GM12801 (cell line): ENCODE data around the gene KMT5C.

Source experiments
- CTCF ChIP-seq: IDR thresholded peaks from one replicate; pipeline ENCODE4 v1.5.1; 2011; ENCODE audit warnings: control low read depth; ENCODE audit not compliant: insufficient read length; ENCODE audit errors: extremely low read depth

Gene KMT5C

GRCh38 chr19:55382522-55383054 is 42.9 kb downstream of the KMT5C start:
- TF ChIP-seq CTCF = no peak

- TF ChIP-seq CTCF = no peak
These were observed 43.8 kb downstream of the KMT5C start for GRCh38 chr19:55383279-55384130.

- TF ChIP-seq CTCF = no peak
These were observed 44.6 kb downstream of the KMT5C start, which contains the start of gene TMEM238 for GRCh38 chr19:55384131-55384919. Gene TMEM238, minus strand, starts transcription at chr19:55384292. Its CDS starts 33 bp downstream, at chr19:55384259.

- TF ChIP-seq CTCF = no peak
These were observed 45.4 kb downstream of the KMT5C start for GRCh38 chr19:55384920-55385723.

- TF ChIP-seq CTCF = no peak
These were observed 46.2 kb downstream of the KMT5C start, which contains the start of gene RPL28 for GRCh38 chr19:55385724-55386492. Gene RPL28, plus strand, starts transcription at chr19:55385932. Its CDS starts 426 bp downstream, at chr19:55386358.

- no peak for TF ChIP-seq CTCF
These were observed 46.9 kb downstream of the KMT5C start for GRCh38 chr19:55386493-55386971.
